ENCODE measurements around the gene PCSK5. TPM values are rescaled to one million over a fixed set of nuclear protein-coding genes. Genes with fewer than 3 reads are reported as not detected.

The PCSK5 gene
- total RNA-seq, 1 donor from 2014 or later: 3.4 TPM

DNA sequence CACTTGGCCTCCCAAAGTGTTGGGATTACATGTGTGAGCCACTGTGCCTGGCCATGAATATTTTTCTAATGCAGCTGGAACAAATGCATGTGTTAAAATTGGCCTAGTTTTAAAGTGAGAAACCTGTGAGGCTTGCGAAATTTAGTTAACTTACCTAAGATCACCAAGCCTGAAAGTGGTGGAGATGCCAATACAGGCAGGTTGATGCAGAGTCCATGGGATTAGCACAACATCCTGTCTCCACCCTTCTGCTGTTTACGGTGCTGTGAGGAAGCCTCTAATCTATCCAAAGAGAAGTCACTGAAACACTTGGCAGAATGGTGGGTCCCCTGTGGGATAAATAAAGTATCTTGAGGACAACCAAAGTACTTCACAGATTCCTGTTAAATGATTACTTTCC, 98.2 kb downstream of the PCSK5 start:
- DNase-seq: no peak
- no peak for ATAC-seq (ENCODE audit: poor library complexity)
- intact Hi-C loops (cut with DNase I): no loop called here

DNA sequence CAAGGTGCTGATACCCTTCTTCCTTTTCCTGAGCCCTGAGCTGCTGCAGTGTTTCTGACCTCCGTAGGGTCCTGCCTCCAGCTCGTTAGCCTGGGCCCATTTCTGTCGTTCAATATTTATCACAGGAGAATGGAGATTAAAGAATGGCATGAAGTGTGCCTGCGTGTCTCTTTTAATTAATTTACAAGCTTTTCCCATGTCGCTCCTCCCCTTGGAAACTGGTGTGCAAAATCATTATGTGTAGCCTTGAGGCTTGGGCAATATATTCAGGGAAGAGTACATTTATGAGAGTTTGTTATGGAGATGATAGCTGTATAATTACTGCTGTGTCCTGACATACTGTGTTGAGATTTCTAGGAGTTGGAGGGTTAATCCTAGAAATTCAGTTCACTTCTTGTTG, 99.7 kb downstream of the PCSK5 start:
- intact Hi-C loops (cut with DNase I): no loop called here
- no peak for DNase-seq
- no peak for ATAC-seq (ENCODE audit: poor library complexity)

DNA sequence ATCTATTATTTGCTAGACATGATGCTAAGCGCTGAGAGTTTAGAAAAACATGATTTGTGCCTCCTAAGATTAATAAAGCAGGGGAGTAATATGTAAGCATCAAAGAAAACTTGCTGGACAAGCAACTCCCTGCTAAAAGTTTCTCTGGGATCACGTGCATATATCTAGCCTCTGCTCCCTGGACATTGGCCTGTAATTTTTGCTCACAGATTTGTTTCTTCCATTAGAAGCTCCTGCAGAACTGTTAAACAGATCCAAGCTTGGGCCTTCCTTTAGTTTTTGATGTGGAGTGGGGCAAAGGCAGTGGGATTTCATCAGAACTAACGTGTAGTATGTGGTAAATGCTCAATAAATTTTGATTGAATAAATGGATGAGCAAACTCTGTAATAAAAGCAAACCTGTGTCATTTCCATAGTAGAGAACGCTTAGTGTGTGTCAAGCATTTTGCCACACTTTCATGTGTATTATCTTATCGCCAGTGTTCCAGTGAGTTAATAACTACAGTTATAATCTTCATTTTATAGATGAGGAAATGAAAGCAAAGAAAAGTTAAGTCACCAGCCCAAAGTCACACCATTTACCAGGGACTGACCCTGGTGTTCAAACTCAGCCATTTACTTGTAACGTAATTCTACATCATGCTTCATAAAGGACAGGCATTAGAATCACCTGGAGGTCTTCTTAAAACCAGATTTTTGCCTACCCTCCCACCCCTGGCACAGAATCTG, 100.3 kb downstream of the PCSK5 start:
- ATAC-seq (ENCODE audit: poor library complexity) (no peak), DNase-seq (no peak)
- intact Hi-C loops (cut with DNase I): no loop called here

DNA sequence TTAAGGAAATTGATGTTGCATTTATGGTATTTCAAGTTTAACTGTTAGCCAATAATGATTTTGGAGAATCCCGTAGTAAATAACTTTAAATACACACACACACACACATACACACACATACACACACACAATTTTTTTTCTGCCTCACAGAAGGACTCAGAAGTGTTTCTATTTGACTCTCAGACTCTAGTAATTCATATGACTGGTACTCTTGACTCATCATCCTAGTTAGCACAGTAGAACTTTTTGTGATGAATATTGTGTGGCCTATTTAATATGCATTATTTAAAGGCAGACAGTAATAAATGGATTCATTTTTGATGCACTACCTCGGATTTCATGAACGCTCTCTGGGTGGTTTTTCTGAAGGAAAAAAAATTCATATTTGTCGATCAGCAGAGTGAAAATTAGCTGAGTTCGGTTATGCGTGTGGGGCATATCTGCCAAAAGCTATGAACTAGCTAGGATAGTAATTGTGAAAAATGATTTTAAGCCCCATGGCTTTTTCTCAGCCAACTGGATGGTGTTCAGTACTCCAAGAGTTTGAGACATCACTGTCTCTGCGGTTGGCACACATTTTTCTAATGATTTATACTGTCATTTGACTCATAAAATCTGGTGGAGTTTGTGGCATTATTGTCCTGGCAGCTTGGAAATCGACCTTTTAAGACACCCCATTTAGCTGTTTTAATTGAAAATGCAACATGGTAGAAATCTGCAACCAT, 102.2 kb downstream of the PCSK5 start:
- intact Hi-C loops (cut with DNase I): no loop called here
- no peak for ATAC-seq (ENCODE audit: poor library complexity)
- no peak for DNase-seq

DNA sequence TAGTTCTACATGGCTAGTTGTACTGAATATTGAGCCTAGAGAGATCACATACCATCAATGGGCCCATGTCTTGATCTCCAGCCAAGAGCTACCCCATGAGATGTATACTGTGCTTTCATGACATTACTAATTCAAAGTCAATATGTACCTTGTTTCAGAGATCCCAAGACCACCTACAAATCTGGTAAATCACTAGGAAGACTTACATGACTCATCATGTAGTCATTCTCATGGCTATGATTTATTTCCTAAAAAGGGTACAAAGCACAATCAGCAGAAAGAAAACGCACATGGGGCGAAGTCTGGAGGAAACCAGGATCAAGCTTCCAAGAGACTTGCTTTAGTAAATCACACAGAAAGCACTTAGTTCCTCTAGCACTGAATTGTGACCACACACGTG, 103.0 kb downstream of the PCSK5 start:
- ATAC-seq (ENCODE audit: poor library complexity): no peak
- intact Hi-C loops (cut with DNase I): no loop called here
- no peak for DNase-seq

DNA sequence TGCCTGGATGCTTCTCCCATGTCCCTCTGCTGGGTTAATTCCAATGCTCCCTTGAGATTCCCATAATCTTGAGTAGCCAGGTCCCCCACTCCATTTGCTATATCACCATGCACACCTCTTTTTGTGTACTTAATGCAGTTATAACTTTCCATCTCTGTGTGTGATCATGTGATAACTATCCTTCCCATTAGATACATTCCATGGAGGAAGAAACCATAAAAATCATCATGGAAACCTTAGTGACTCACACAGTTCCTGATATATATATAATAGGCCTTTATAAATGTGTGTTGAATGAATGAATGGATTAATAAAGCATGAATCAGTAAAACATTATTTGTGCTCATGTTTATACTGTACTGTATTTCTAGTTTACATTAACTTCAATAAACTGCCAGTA, 104.6 kb downstream of the PCSK5 start:
- no peak for ATAC-seq (ENCODE audit: poor library complexity)
- intact Hi-C loops (cut with DNase I): no loop called here
- DNase-seq: no peak

DNA sequence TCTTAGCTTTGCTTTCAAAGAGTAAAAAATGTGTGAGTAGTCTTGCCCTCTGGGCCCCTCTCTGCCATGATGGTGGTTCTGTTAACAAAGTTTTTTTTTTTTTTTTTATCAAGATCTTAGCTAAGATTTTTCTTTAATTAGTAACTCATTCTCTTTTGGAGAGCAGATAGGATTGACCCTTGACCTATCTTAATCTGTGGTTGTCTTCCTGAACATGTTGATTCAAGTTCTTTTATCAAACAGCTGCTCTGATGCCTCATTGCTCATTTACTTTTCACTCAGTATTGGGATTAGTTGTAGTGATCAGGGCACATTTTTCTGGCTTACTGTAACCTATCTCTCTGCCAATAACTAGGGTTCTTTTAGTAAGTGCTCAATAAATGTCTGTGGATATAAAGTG, 106.3 kb downstream of the PCSK5 start:
- intact Hi-C loops (cut with DNase I): no loop called here
- no peak for ATAC-seq (ENCODE audit: poor library complexity)

DNA sequence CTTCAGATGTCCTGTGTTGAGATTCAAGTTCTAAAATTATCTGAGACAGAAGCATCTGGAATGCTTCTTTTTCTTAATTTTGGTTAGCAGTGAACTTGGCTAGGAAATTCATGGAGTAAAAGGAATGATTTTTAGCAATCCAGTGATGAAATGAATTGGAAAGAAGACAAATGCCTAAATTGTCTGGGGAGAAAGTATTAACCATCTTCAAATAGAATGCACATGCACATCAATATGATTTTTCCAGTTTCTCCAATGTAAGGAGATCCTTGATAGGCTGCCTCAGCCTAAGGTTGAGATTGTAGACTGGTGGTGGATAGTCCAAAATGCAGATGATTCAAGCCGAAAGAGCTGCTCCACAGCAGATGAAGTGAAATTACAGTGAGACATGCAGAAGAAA, 106.7 kb downstream of the PCSK5 start:
- DNase-seq (no peak), ATAC-seq (ENCODE audit: poor library complexity) (no peak)
- intact Hi-C loops (cut with DNase I): no loop called here

More for the DNA sequence above, 106.3 kb downstream of the PCSK5 start:
- no peak for DNase-seq

DNA sequence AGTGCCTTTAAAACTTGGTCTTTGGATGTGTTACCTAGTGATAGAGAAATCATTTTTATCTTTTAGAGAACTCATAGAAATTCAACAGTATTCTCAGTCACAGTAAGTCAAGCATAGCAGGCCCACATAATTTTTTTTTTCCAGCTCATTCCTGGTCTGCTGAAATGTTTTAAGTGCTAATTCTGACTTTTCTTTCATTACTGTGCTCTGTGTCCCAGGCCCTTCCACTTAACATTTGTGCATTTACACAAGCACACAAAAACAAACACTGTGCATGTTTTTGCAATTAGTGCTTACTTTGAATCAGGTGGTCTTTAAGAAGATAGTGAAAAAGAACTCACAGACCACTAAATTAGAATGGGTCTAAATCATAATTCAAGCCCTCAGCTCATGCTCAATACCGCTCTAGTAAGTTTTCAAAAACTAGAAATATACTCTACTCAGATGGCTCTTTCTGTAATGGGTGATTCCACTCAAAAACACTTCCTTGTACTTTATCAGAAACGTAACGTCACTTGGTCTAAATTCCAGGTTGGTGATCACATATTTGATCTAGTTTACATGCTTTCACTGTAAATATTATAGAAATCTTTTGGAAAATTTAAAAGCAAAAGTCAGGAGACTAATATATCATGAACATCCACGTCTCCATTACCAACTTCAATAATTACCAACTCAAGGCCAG, 107.8 kb downstream of the PCSK5 start:
- intact Hi-C loops (cut with DNase I): no loop called here
- ATAC-seq (ENCODE audit: poor library complexity) (no peak), DNase-seq (no peak)

DNA sequence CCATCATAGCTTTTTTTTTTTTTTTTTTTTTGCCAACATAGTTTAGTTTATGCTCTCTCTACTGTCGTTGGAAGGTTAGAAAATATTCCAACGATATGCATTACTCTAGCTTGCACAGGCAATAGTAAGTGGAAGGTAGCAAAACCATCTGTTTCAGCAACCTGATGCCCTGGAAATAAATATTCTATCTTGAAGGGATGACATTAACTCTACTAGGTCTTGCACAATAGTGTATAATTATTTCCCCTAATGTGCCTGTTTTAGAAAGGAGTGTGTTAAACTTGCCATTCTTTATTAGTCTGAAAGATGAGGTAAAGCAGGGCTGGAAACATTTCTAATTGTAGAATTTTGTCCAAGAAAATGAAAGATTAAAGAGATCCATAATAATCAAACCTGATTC, 111.0 kb downstream of the PCSK5 start:
- ATAC-seq (ENCODE audit: poor library complexity): no peak
- no peak for DNase-seq
- intact Hi-C loops (cut with DNase I): no loop called here

DNA sequence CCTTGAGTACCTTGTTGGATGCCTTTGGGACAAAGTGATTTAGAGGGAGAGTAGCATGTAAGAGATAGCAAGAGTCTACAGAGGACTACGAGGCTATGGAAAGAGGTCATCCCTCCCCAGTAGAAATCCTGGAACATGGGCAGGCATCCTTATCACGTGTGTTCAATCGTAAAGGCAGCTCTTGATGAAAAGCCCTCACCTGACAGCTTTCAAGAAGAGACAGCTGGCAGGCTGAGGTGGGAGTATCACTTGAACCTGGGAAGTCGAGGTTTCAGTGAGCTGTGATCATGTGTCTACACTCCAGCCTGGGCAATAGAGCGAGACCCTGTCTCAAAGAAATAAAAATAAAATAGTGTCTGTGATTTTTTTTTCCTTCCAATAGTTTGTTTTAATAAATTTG, 112.6 kb downstream of the PCSK5 start:
- DNase-seq: no peak
- intact Hi-C loops (cut with DNase I): no loop called here
- no peak for ATAC-seq (ENCODE audit: poor library complexity)

DNA sequence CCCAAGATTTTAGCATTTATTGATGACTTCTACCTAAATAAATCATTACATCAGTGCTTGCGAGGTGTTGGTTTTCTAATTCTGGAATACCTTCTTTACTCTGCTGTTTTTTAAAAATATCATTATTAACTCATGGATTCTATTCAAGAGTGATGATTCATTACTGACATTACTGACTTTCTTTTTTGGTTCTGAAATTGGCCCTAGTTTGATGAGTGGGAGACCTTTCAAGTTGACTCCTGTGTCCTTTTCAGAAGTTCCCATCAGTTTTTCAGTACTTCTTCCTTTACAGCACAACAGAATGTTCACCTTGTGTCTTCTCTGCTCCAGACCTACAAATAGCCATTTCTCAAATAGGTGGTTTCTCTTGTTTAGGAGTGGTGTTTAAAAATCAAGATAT, 114.1 kb downstream of the PCSK5 start:
- intact Hi-C loops (cut with DNase I): no loop called here
- ATAC-seq (ENCODE audit: poor library complexity) (no peak), DNase-seq (no peak)

DNA sequence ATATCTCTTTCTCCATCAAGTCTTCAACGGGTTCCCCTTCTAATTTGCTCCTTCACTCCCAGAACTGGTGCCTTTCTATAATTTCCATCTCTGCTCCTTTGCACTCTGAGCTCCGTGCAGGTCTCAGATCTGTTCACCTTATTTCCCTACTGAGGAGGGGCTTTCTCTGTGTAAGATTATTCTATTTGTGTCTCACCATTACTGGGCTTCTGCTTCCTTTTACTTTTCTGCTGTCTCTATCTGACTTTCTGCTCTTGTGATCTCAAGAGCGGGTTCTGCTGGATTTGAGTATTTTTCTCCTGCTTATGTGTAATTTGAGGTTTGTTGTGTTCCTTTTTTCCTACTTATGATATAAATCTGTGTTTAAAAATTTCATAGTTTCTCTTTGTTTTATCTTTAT, 117.5 kb downstream of the PCSK5 start:
- intact Hi-C loops (cut with DNase I): no loop called here
- DNase-seq (no peak), ATAC-seq (ENCODE audit: poor library complexity) (no peak)

DNA sequence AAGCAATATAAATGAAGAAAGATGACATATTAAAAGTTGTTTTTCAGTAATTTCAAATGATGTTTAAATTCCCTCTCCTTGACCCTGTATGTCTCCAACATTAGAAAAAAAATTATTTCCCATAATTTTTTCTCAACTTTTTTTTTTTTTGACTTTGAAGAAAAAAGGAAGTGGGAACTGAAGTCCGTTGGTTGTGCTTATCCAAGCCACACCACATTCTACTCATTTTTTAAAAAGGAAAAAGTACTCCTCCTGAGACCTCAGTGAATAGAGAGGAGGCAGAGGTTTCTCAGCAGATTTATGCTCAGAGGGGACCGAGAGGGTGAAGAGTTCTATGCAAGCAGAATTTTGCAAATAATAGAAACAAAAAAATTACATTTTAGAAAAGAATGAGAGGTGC, 123.3 kb downstream of the PCSK5 start:
- no peak for ATAC-seq (ENCODE audit: poor library complexity)
- intact Hi-C loops (cut with DNase I): no loop called here
- no peak for DNase-seq

DNA sequence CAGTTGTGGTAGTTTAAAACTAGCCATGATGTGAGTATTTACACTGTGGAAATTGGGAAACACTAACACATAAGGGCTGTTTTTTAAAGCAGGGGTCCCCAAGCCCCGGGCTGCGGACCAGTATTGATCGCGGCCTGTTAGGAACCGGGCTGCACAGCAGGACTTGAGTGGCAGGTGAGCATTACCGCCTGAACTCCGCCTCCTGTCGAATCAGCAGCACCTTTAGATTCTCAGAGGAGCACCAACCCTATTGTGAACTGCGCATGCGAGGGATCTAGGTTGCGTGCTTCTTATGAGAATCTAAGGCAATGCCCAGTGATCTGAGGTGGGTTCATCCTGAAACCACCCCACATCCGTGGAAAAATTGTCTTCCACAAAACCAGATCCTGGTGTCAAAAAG, 127.8 kb downstream of the PCSK5 start:
- DNase-seq: no peak
- no peak for ATAC-seq (ENCODE audit: poor library complexity)
- intact Hi-C loops (cut with DNase I): no loop called here

DNA sequence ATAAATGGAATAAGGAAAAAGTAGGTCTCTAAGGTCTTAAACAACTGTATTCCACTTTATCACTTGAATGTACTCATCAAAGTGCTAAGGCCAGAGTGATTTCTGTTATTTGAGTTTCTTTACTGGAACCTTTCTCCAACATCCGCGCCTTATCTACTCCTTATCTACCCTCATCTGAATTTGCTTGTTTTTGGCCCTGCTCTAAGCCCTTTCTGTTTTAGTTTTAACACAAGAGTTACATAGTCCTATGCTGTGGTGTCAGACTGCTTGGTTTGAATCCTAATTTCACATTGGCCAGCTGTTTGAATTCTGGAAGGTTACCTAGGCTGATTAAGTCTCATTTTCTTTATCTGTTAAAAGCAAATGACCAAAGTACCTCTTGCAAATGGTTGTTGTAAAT, 128.3 kb downstream of the PCSK5 start:
- DNase-seq (no peak), ATAC-seq (ENCODE audit: poor library complexity) (no peak)
- intact Hi-C loops (cut with DNase I): no loop called here

DNA sequence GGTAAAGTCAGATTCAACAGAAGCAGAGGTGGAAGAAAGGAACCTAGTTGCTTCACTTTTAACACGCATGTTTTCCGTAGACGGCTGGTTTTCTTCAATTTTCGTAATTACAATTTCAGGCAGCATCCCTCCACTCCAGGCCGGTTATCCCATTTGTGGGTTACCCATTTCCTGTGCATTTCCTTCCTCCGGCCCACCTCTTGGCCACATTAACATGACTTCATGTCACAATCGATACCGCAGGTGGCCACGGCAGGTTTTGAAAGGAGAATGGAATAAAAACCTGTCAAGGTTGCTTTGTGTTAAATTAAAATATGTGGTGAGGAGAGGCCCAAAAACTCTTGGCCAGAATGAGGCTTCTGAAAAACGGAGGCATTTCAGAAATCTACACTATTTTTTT, 130.2 kb downstream of the PCSK5 start:
- ATAC-seq (ENCODE audit: poor library complexity) (no peak), DNase-seq (no peak)
- intact Hi-C loops (cut with DNase I): no loop called here

DNA sequence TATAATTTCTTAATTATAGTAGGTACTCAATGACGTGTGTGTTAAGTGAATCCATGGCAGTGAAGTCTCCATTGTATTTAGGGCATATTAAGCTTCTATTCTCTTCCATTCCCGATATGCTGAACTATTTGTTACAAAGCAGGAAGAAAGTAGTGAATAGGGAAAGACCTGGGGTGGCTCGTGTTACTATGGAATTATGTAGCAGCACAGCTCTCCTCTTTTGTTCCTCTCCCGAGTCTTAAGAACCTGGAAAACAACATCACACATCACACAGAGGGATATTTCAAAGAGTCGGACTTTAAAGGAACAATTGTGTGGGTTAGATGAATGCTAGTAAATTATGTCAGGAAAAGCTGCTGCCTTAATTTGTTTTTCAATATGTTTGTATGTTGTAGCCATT, 131.8 kb downstream of the PCSK5 start:
- DNase-seq (no peak), ATAC-seq (ENCODE audit: poor library complexity) (no peak)
- intact Hi-C loops (cut with DNase I): no loop called here

DNA sequence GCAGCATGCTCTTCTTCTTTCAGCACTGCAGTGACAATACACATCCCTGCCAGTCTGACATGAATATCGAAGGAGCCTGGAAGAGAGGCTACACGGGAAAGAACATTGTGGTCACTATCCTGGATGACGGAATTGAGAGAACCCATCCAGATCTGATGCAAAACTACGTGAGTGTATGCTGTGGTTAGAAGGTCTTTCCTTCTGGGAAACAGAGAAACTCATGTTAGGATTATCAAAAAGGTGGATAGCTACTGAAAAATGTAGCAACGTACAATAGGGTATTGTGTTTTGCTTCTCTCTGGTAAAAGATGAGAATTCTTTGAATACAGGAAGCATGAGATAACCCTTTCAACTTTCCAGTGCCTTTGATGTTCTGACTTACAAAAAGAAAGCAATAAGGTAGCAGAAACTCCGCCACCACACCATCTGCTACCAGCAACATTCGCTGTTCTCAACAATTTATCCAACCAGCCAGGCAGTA, 133.3 kb downstream of the PCSK5 start:
- DNase-seq (no peak), ATAC-seq (ENCODE audit: poor library complexity) (no peak)
- intact Hi-C loops (cut with DNase I): no loop called here

DNA sequence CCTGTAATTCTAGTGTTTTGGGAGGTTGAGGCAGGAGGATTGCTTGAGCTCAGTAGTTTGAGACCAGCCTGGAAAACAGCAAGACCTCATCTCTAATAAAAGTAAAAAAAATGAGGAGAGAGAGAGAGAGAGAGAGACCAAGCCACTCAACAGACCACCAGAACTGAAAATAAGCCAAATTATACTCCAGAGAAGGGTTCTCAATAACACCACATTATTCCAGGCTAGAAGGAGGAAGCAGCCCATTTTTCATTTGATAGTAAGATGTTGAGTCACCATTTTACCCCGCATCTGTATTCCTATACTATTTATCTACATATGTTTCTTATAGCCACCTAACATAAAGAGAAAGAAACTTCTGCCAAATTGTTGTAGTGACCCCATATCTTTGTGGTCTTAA, 134.8 kb downstream of the PCSK5 start:
- ATAC-seq (ENCODE audit: poor library complexity) (no peak), DNase-seq (no peak)
- intact Hi-C loops (cut with DNase I): no loop called here

Measured in Right ventricle myocardium superior (tissue), 1 donor.